GM18909 (cell line): ENCODE results near the gene GAPVD1.

ENCODE experiments used
- ATAC-seq: cut with Tn5 transposase; IDR thresholded peaks from one replicate; pipeline ENCODE4 v1.9.1; 2021; ENCODE audit warnings: mild to moderate bottlenecking; ENCODE audit not compliant: unreplicated experiment, poor library complexity

The GAPVD1 gene

DNA sequence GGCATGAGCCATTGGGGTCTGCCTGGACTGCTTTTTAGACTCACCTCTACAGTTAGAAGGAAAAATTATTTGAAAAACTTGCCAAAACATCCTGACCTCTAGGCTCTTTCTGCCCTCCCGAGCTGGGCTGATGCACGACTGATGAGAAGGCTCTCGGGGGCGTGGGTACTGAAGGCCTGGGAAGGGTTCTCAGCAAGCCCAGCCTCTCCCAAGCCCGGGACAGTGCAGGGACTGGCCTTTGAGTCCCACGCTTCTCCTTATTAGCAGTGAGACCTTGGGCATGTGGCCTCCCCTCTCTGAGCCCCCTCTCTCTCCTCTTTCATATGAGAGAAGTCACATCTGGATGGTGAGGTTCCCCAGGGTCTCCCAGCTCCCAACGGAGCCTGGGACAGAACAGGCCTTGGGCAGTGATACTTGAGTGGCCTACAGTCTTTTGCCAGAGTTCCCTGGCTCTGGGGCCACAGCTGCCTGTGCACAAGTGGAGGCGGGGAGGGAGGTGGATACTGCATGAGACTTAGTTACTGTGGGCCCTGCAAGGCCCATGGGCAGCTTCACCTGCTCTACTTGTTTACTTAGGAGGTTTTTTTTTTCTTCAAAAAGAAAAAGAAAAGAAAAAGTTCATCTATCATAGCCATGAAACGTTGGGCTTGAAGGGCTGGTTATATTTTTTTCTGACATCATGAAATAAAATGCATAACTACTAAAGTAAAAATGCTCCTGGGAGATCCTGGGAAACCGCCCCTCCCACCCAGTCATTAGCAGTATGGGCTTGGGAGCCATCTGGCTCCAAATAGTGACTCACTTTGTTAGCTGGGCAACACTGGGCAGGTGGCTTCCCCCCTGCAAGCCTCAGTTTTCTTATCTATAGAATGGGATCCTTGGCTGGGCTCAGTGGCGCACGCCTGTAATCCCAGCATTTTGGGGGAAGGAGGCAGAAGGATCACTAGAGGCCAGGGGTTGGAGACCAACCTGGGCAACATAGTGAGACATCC is 139.4 kb downstream of the GAPVD1 start:
- ATAC-seq: no peak

DNA sequence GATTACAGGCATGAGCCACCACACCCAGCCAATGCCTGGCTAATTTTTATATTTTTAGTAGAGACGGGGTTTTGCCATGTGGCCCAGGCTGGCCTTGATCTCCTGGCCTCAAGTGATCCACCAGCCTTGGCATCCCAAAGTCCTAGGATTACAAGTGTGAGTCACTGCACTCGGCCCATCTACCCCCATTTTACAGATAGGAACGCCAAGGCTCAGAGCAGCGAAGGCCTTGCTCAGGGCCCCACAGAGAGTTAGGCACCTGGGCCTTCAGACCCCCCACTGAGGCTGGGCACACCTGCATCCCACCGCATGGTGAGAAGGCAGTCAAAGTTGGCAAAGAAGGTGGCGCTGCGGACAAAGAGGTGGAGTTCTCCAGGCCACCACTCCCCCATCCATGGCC is 143.1 kb downstream of the GAPVD1 start:
- no peak for ATAC-seq

DNA sequence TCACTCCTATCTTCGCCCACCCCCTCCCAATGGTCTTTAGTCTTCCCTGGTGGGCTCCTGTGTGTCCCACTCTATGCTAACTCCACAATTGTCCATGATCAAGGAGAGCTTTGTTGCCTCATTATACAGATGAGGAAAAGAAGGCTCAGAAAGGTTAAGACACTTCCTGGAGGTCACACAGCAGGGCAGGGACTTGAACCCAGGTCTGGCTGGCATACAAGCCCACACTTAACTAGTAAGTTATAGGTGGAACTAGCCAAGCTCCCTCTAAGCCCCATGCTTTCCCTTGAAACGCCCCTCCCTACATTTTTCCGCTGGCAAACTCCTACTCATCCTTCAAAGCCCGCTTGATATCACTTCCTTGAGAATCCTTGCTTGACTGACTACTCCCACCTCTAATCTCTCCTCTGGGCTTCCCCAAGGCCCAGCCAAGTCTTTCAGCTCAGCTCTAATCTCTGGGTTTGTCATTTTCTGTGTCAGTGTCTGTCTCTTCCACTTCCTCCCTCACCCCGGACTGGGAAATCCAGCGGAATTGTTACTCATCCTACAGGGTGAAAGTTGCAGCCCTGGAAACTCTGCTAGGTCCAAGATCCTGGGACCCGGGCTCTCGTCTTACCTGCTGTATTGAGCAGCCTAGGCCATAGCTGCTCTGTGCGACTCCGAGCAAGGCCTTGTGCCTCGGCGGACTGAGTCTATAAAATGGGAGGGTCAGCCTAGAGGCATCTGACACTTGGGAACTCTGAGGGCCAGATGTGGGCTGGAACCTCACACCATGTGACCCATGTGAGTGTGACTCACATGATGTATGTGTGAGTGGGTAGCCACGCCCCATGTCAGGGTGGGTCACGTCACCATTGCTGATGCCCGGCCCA is 144.5 kb downstream of the GAPVD1 start:
- ATAC-seq: no peak

DNA sequence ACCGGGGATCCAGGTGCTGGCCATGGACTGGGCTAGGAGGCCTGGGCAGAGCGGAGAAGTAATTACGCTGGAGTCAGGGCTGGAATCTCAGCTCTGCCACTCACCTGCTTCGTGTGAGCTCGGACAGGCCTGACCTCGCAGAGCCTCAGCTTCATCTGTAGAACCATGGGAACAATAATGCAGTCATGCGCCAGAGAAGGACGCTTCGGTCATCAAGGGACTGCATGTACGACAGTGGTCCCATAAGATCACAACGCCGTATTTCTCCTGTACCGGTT is 145.1 kb downstream of the GAPVD1 start:
- no peak for ATAC-seq

DNA sequence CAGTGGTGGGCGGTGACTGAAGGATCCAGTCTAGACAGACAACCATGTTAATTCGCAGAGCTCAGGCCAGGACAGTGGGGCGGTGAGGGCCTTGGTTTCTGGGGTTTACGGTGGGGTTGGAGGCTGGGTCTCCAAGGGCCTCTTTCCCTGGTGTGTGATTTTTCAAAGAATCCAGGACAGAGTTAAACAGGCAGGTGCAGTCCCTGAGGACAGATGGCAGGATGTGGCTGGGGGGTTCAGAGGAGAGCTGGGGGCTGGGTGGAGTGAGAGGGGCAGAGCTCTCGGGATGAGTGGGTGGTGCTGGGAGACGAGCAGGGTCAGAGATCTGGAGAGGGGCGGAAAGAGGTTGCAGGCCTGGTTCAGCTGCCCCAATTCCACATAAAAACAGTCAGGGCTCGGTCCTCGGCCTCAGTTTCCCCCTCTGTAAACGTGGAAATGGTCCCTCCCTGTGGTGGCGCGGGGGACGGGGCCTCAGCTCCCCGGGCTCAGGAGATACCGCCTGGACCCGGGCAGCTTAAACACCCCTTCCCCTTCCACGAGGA is 145.9 kb downstream of the GAPVD1 start:
- ATAC-seq: no peak

DNA sequence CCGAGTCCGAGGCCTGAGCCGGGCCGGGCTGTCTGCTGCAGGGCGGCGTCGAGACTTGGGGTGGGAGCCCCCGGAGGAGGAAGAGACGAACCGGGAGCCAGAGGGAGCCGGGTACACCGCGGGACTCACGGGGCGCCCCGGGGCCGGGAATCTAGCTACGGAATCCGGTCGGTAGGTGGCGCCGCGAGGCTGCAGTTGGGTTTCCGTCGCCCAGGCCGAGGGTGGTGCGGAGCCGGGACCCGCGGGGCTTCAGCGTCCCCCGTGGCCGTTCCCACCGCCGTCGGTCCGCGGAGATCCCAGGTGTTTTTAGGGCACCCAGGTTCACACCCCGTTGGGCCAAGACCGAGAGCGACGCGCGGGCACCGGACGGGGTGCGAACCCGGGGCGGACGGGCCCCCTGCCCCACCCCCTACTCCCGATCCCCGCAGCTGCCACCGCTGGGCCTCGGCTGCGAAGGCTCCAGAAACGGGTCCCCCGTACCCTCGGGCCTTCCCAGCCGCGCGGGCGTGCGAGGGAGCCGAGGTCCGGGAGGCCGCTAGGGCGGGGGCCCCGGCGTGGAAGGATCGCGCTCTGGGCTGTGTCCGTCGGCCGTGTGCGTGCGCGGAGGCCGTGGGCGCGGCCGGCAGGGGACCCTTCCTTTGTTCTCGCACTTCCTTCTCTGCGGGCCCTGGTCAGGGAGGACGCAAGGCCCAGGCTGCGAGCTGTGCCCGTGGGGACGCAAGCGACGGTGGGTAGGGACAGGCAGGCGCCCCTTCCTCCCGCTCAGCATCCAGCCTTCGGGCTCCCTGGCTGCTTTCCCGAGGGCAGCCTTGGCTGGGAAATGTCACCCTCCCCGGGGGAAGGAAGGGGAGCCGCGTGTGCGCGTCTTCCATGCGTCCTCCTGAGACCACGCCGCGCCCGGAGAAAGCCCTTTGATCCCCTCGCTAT is 146.6 kb downstream of the GAPVD1 start:
- ATAC-seq: no peak

DNA sequence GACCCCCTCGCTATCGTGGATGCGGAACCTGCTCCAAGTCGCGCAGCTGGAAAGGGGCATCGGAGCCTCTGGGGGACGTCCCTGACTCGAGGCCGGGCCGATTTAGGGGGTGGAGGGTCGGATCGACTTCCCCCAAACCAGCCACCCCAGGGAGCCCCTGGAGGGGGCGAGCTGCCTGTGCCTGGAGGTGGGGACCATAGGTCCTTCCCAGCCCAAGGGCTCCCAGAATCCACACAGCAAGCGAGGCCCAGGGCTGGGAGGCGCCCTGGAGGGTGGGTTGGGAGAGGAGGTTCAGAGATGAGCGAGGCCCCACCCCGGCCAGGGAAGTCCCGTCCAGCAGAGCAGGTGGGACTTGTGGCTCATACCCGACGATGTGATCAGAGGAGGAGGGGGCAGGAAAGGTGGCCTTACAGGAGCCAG is 147.6 kb downstream of the GAPVD1 start:
- no peak for ATAC-seq

DNA sequence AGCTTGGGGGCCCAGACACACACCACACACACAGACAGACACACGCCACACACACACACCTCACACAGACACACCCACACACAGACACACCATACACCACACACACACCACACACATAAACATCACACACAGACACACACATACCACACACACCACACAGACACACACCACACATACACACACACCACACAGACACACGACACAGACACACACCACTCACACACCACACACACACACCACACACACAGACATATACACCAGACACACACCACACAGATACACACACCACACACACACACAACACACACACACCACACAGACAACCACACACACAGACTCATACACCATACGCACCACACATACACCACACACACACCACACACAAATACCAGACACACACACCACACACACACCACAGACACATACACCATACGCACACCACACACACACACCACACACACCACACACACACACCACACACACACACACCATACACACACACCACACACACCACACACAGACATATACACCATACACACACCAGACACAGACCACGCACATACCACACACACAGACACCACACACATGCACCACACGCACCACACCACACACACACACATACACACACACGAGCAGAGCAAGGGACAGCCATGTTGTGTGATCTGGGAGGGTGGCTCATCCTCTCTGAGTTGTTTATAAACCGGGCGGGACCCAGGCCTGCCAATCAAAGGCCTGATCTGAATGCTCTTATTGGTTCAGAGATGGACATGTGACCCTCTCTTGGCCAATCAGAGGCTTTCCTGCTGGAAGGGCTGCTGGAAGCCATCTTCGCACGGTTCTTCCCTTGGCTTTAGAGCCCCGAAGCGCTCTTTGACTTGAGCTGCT is 148.3 kb downstream of the GAPVD1 start:
- ATAC-seq: no peak

DNA sequence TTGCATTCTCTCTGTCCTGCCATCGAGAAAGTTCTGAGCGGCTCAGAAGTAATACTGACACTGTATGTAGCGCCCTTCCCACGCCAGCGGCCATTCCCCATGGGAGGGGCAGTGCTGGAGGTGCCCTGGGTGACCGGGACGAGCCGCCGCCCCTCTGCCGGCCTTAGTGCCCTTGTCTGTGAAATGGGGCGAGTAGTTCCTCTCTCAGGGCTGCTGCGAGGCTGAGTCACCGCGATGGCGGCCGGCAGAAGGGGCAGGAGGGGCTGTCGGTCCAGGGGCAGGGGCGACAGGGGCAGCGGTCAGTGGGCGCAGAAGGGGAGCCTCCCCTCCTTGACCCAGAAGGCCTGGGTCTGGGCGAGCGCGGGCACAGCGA is 148.9 kb downstream of the GAPVD1 start:
- no peak for ATAC-seq

DNA sequence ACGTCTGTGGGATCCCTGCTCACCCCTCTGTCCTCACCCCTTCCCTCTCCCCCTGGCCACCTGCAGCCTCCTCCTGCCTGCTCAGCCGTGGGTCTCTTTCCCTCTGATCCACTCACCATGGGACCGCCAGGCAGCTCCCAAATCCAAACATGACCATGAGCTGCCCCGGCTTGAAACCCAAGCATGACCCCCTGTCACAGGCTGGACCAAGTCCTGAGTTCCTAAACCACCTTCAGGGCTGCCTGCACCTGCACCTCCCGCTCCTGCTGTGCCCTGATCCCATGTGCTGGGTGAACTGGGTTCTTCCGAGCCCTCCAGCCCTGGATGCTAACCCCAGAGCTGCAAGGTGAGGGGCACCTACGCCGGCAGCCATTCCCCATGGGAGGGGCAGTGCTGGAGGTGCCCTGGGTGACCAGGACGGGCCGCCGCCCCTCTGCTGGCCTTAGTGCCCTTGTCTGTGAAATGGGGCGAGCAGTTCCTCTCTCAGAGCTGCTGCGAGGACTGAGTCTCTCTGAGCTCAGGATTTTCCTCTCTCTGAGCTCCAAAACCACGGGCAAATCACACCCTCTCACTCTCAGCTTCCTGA is 149.6 kb downstream of the GAPVD1 start:
- no peak for ATAC-seq

DNA sequence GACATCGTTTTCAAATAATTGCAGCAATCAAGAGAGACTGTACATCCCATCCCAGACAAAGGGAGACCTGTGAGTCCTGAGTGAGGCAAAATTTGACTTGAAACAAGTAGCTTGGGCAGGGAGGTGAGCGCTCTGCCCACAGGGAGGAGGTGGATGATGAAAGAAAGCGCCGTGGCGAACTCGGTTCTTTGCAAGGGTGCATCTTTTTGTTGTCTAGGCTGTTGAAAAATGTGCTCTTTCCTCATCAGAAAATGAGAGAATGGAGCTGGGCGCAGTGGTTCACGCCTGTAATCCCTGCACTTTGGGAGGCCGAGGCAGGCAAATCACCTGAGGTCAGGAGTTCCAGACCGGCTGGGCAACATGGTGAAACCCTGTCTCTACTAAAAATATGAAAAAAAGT is 150.5 kb downstream of the GAPVD1 start:
- no peak for ATAC-seq

DNA sequence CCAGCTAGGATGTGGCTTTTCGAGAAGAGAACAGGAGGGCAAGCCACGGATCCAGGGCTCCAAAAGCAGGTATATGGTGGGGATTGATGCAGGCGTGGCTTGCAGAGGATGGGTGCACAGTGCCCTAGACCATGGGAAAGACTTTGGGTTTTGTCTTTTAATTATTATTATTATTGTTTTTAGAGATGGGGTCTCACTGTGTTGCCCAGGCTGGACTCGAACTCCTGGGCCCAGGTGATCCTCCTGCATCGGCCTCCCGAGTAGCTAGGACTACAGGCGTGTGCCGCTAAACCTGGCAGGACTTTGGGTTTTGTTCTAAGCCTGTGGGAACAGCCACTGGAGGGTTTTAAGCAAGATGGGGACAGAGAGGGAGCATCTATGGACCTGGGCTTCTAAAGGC is 152.0 kb downstream of the GAPVD1 start:
- ATAC-seq: no peak

DNA sequence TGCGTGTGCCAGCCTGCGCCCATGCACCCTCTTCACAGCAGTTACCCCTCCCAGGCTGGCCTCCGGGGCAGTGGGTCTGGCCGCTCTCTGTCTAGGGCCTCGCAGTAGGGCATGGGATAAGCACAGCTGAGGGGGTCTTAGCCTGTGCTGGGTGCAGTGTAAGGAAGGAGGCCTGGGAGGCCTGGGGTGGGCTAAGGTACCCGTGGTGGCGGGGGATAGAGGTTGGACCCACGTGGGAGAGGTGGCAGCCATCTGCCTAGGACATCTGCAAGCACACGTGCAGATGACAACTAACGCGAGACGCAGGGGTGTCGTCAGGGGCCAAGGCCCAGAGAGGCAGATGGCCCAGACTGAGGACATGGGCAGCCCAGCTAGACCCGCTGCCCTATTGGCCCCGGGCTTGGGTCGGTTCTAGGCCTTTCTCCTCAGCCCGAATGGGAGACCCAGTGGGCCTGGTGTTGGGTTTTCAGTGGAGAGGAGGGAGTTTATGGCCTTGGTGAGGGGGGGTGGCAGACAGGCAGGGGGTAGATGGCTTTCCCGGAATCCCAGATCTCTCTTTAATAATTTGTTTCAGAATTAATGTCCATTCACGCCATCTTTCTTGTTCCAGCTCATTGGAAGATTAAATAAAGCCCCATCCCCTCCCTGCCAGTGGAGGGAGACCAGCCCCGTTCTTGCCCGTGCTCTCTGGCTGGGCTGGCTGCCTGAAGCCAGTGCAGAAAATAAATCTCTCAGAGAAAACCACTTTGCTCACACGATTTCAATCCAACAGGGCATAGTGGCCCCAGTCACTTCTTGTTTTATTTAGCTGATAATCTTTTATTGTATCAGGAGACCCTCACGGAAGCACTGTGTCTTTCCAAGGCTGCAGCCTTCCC is 154.2 kb downstream of the GAPVD1 start:
- no peak for ATAC-seq

DNA sequence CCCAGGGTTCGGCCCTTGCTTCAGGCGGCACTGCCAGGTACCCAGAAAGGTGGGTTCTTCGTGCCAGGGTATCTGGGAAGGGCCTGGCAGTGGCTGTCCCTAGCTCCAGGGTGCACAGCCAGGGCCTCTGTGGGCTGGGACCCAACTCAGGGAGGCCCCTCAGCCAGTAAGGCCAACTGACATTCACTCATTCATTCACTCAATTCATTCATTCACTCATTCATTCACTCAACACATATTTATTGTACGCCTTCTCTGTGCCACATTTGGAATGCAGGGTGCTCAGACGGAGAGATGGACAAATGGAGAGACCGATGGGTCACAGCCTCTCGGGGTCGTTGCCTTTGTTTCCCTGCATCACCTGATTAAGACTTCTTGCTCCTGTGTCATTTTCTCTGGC is 154.9 kb downstream of the GAPVD1 start:
- no peak for ATAC-seq
